Measurements from ENCODE around the gene SAMD4A.

Gene SAMD4A

GRCh38 chr14:54697803-54698202, 130.9 kb downstream of the SAMD4A start:
- no peak overlapping the region for H3K27ac ChIP-seq
- no peak for TF ChIP-seq ZFX (IDR thresholded peaks at IDR 0.05)
- no peak for TF ChIP-seq CTCF (conservative IDR thresholded peaks at IDR 0.05)

GRCh38 chr14:54698501-54698900, 131.6 kb downstream of the SAMD4A start:
- TF ChIP-seq CTCF (conservative IDR thresholded peaks at IDR 0.05) (no peak), ZFX (IDR thresholded peaks at IDR 0.05) (no peak)
- H3K27ac ChIP-seq = no peak overlapping the region

GRCh38 chr14:54698966-54699530, 132.1 kb downstream of the SAMD4A start:
- no peak overlapping the region for H3K27ac ChIP-seq
- TF ChIP-seq CTCF (conservative IDR thresholded peaks at IDR 0.05) (no peak), ZFX (IDR thresholded peaks at IDR 0.05) (no peak)

GRCh38 chr14:54699735-54700134, 132.8 kb downstream of the SAMD4A start:
- H3K27ac ChIP-seq = no peak overlapping the region
- TF ChIP-seq CTCF (conservative IDR thresholded peaks at IDR 0.05) (no peak), ZFX (IDR thresholded peaks at IDR 0.05) (no peak)

GRCh38 chr14:54700717-54701116, 133.8 kb downstream of the SAMD4A start:
- no peak overlapping the region for H3K27ac ChIP-seq
- TF ChIP-seq ZFX (IDR thresholded peaks at IDR 0.05) = no peak
- no peak for TF ChIP-seq CTCF (conservative IDR thresholded peaks at IDR 0.05)

GRCh38 chr14:54702014-54702491, 135.1 kb downstream of the SAMD4A start:
- H3K27ac ChIP-seq = no peak overlapping the region
- TF ChIP-seq CTCF (conservative IDR thresholded peaks at IDR 0.05) (no peak), ZFX (IDR thresholded peaks at IDR 0.05) (no peak)

GRCh38 chr14:54702492-54702891, 135.6 kb downstream of the SAMD4A start:
- TF ChIP-seq ZFX (IDR thresholded peaks at IDR 0.05) (no peak), CTCF (conservative IDR thresholded peaks at IDR 0.05) (no peak)
- no peak overlapping the region for H3K27ac ChIP-seq

Data from C4-2B (cell line).